PC-3 (cell line): ENCODE results near the gene PLPPR3. TPM values are rescaled to one million over a fixed set of nuclear protein-coding genes. Genes with fewer than 3 reads are reported as not detected.

Experiments
- ATAC-seq: fragments of 200-7000 bp; cut with Tn5 transposase; 2 replicates; pipeline ENCODE4 v1.9.1; 2020; ENCODE audit warnings: mild to moderate bottlenecking, moderate library complexity
- BruUV-seq: library from RNA; stranded (reverse); fragments of 400-500 nt; replicated peaks from 2 replicates; lab custom pipeline; 2021; lab: Mats Ljungman, UMichigan
- CTCF ChIA-PET: fragments of 300-600 bp; sonication (Branson Sonifier 250); formaldehyde crosslinking; loops from one replicate; lab custom pipeline; 2022; ENCODE audit warnings: antibody characterized with exemption; lab: Charles Lee
- POLR2A ChIA-PET: fragments of 300-600 bp; sonication (Branson Sonifier 250); formaldehyde crosslinking; loops from one replicate; lab custom pipeline; 2022; ENCODE audit warnings: antibody characterized with exemption; ENCODE audit not compliant: unreplicated experiment; lab: Charles Lee
- DNase-seq: peaks from one replicate; pipeline ENCODE4 v3.0.0-alpha.2; 2015
- H2AFZ ChIP-seq: fragments of 300-600 bp; sonication (generic); 2 replicates; pipeline ENCODE4 v1.6.0; 2016; ENCODE audit warnings: antibody characterized with exemption, low read length
- H3F3A ChIP-seq: fragments of 300-600 bp; sonication (generic); one replicate; pipeline ENCODE4 v1.6.0; 2017; ENCODE audit warnings: antibody characterized with exemption, low read length, control low read depth, mild to moderate bottlenecking; ENCODE audit not compliant: unreplicated experiment
- H3K27ac ChIP-seq: fragments of 300-600 bp; sonication (generic); 2 replicates; pipeline ENCODE4 v1.5.1; 2016; ENCODE audit warnings: mild to moderate bottlenecking, low read length
- H3K27me3 ChIP-seq: fragments of 300-600 bp; sonication (generic); 2 replicates; pipeline ENCODE4 v1.6.1; 2016; ENCODE audit warnings: low read length, mixed read lengths
- H3K36me3 ChIP-seq: fragments of 300-600 bp; sonication (generic); 2 replicates; pipeline ENCODE4 v1.6.1; 2016; ENCODE audit warnings: low read depth, mixed run types, low read length, mixed read lengths
- H3K4me1 ChIP-seq: fragments of 300-600 bp; sonication (generic); 2 replicates; pipeline ENCODE4 v1.5.1; 2016; ENCODE audit warnings: low read length; ENCODE audit not compliant: insufficient read depth
- H3K4me2 ChIP-seq: fragments of 300-600 bp; sonication (generic); 2 replicates; pipeline ENCODE4 v1.6.0; 2016; ENCODE audit warnings: low read length
- H3K4me3 ChIP-seq: fragments of 300-600 bp; sonication (generic); 2 replicates; pipeline ENCODE4 v1.5.1; 2016; ENCODE audit warnings: mild to moderate bottlenecking, low read length, mixed read lengths
- H3K79me2 ChIP-seq: fragments of 300-600 bp; sonication (generic); 2 replicates; pipeline ENCODE4 v1.6.1; 2017; ENCODE audit warnings: low read length, mixed read lengths
- H3K9ac ChIP-seq: fragments of 300-600 bp; sonication (generic); 2 replicates; pipeline ENCODE4 v1.6.0; 2016; ENCODE audit warnings: mild to moderate bottlenecking, low read length
- H3K9me2 ChIP-seq: fragments of 300-600 bp; sonication (generic); replicated peaks from 2 replicates; pipeline ENCODE4 v1.6.1; 2016; ENCODE audit warnings: mixed run types, low read length, mixed read lengths
- H3K9me3 ChIP-seq: fragments of 300-600 bp; sonication (generic); 2 replicates; pipeline ENCODE4 v1.6.1; 2016; ENCODE audit warnings: low read length, mixed read lengths
- H4K20me1 ChIP-seq: fragments of 300-600 bp; sonication (generic); 2 replicates; pipeline ENCODE4 v1.6.1; 2016; ENCODE audit warnings: low read length, mixed read lengths
- CTCF ChIP-seq: fragments of 300-600 bp; sonication (generic); conservative IDR thresholded peaks from 2 replicates; pipeline ENCODE4 v1.5.1; 2017; ENCODE audit warnings: antibody characterized with exemption, low read depth, mild to moderate bottlenecking, low read length
- EZH2 ChIP-seq: fragments of 300-600 bp; sonication (generic); IDR thresholded peaks from one replicate; pipeline ENCODE4 v1.6.1; 2017; ENCODE audit warnings: antibody characterized with exemption, mild to moderate bottlenecking, low read length; ENCODE audit not compliant: unreplicated experiment
- EZH2phosphoT487 ChIP-seq: fragments of 300-600 bp; sonication (generic); IDR thresholded peaks from 2 replicates; pipeline ENCODE4 v1.6.1; 2018; ENCODE audit warnings: mild to moderate bottlenecking, antibody characterized with exemption, low read length, borderline replicate concordance
- intact Hi-C: fragments of 100-400 bp; cut with micrococcal nuclease; formaldehyde crosslinking; loops from 2 replicates; pipeline ENCODE4 v1.9.0; 2023
- total RNA-seq: library from RNA; depleted of rRNA; stranded (reverse); fragments of >200 nt; gene quantifications from 2 replicates; pipeline ENCODE4 v1.2.3, GENCODE V29; 2014

The PLPPR3 gene
- total RNA-seq, 1 experiment from 2014 or later: not detected

- no peak for TF ChIP-seq EZH2phosphoT487
- TF ChIP-seq CTCF: no peak
- TF ChIP-seq EZH2: no peak
- no peaks in the 10 kb centered on the region for H4K20me1 ChIP-seq
- peaks cover 52% of the 10 kb centered on the region for H3K79me2 ChIP-seq
- H3K36me3 ChIP-seq: no peaks in the 10 kb centered on the region
- peak overlapping the region; percentile 75 for H3K4me3 ChIP-seq
- H3K27me3 ChIP-seq: no peaks in the 10 kb centered on the region
- POLR2A ChIA-PET: no interaction called here
- peak overlapping the region; percentile 93 for H3K4me2 ChIP-seq
- no peak for ATAC-seq
- H3K27ac ChIP-seq: peak overlapping the region; percentile 86
- H3K9ac ChIP-seq: peak overlapping the region; percentile 77
- CTCF ChIA-PET: no interaction called here
- BruUV-seq: no TSS peak
- H3K9me3 ChIP-seq: no peaks in the 10 kb centered on the region
- peaks cover 12% of the 10 kb centered on the region; the same call in 1 of the 2 replicates for H3K4me1 ChIP-seq
- H3K9me2 ChIP-seq: no peaks in the 10 kb centered on the region
- DNase-seq: no peak
- H3F3A ChIP-seq: no peaks in the 10 kb centered on the region
- peak overlapping the region; percentile 67 for H2AFZ ChIP-seq
- intact Hi-C loops: loop anchor here (2.0 kb wide), 1 partner anchor 15 kb away; the partner anchor contains the start of gene PTBP1
These were observed 40.0 kb downstream of the PLPPR3 start for GRCh38 chr19:781800-782184.

- Histone ChIP-seq H3K9me3 (no peaks in the 10 kb centered on the region), H2AFZ (no peak overlapping the region), H4K20me1 (no peaks in the 10 kb centered on the region), H3F3A (no peaks in the 10 kb centered on the region), H3K36me3 (no peaks in the 10 kb centered on the region), H3K27me3 (no peaks in the 10 kb centered on the region), H3K4me1 (peaks cover 12% of the 10 kb centered on the region; the same call in 1 of the 2 replicates), H3K9ac (no peak overlapping the region), H3K4me3 (no peak overlapping the region), H3K4me2 (no peak overlapping the region; the same call in 1 of the 2 replicates), H3K79me2 (peaks cover 48% of the 10 kb centered on the region), H3K9me2 (no peaks in the 10 kb centered on the region), H3K27ac (no peak overlapping the region)
- ChIA-PET POLR2A (no interaction called here), CTCF (no interaction called here)
- DNase-seq (no peak), ATAC-seq (no peak)
- TF ChIP-seq EZH2phosphoT487 (no peak), EZH2 (no peak), CTCF (no peak)
- intact Hi-C loops: no loop called here
- no TSS peak for BruUV-seq
These were observed 40.8 kb downstream of the PLPPR3 start for GRCh38 chr19:780935-781334.

GRCh38 chr19:778910-779653, 42.7 kb downstream of the PLPPR3 start:
- no peaks in the 10 kb centered on the region for H3K27me3 ChIP-seq
- ATAC-seq: no peak; the same call in 1 of the 2 replicates
- intact Hi-C loops: no loop called here
- H4K20me1 ChIP-seq: no peaks in the 10 kb centered on the region
- H3K36me3 ChIP-seq: no peaks in the 10 kb centered on the region
- H3K79me2 ChIP-seq: peaks cover 31% of the 10 kb centered on the region
- H3K9me2 ChIP-seq: no peaks in the 10 kb centered on the region
- no peak overlapping the region for H3K9ac ChIP-seq
- H3K9me3 ChIP-seq: no peaks in the 10 kb centered on the region
- no peak for TF ChIP-seq EZH2
- TF ChIP-seq CTCF: no peak
- TF ChIP-seq EZH2phosphoT487: no peak
- peak; percentile 73 for DNase-seq
- H3K4me2 ChIP-seq: no peak overlapping the region
- no peak overlapping the region for H2AFZ ChIP-seq
- H3K27ac ChIP-seq: peak overlapping the region; percentile 6; the same call in 1 of the 2 replicates
- peaks cover 8% of the 10 kb centered on the region; the same call in 1 of the 2 replicates for H3K4me1 ChIP-seq
- no peaks in the 10 kb centered on the region for H3F3A ChIP-seq
- CTCF ChIA-PET: no interaction called here
- POLR2A ChIA-PET: no interaction called here
- H3K4me3 ChIP-seq: no peak overlapping the region
- BruUV-seq: no TSS peak
